Caco-2 (cell line): ENCODE results near the gene UFL1. TPM values are rescaled to one million over a fixed set of nuclear protein-coding genes. Genes with fewer than 3 reads are reported as not detected.

ENCODE experiments used
- BruUV-seq: library from RNA; stranded (reverse); fragments of 400-500 nt; replicated peaks from 2 replicates; lab custom pipeline; 2021; lab: Mats Ljungman, UMichigan
- CTCF ChIA-PET: fragments of 300-600 bp; sonication (Branson Sonifier 250); formaldehyde crosslinking; loops from one replicate; lab custom pipeline; 2022; ENCODE audit warnings: antibody characterized with exemption; lab: Charles Lee
- POLR2A ChIA-PET: fragments of 300-600 bp; sonication (Branson Sonifier 250); formaldehyde crosslinking; loops from one replicate; lab custom pipeline; 2022; ENCODE audit warnings: antibody characterized with exemption; lab: Charles Lee
- DNase-seq, 2 experiments: peaks; one replicate each; pipeline versions ENCODE4 v3.0.0 to v3.0.0-alpha.2; 2020 to 2022
- H3K27me3 ChIP-seq: replicated peaks from 2 replicates; pipeline ENCODE4 v1.6.0; 2011; ENCODE audit warnings: low read length; ENCODE audit not compliant: control insufficient read depth, insufficient read depth
- H3K36me3 ChIP-seq: 2 replicates; pipeline ENCODE4 v1.5.1; 2011; ENCODE audit warnings: low read length; ENCODE audit not compliant: control insufficient read depth, insufficient read depth
- H3K4me1 ChIP-seq: fragments of 250-450 bp; sonication (Bioruptor Pico); 2 replicates; pipeline ENCODE4 v1.5.1; 2020; ENCODE audit warnings: mild to moderate bottlenecking
- H3K4me3 ChIP-seq: 2 replicates; pipeline ENCODE4 v1.5.1; 2011; ENCODE audit warnings: low read depth, mild to moderate bottlenecking, control low read depth, low read length
- H3K9me3 ChIP-seq: fragments of 250-450 bp; sonication (Bioruptor Pico); 2 replicates; pipeline ENCODE4 v1.5.1; 2020; ENCODE audit warnings: mild to moderate bottlenecking, moderate library complexity
- H3K27ac Mint-ChIP-seq: one replicate; pipeline ENCODE4 v1.8.0; 2022; ENCODE audit warnings: mixed read lengths; ENCODE audit not compliant: unreplicated experiment
- H3K27me3 Mint-ChIP-seq: one replicate; pipeline ENCODE4 v1.8.0; 2022; ENCODE audit warnings: mixed read lengths; ENCODE audit not compliant: insufficient read depth, unreplicated experiment
- H3K36me3 Mint-ChIP-seq: one replicate; pipeline ENCODE4 v1.8.0; 2022; ENCODE audit warnings: mild to moderate bottlenecking, mixed read lengths; ENCODE audit not compliant: insufficient read depth, unreplicated experiment
- H3K4me1 Mint-ChIP-seq: one replicate; pipeline ENCODE4 v1.8.0; 2022; ENCODE audit warnings: low read depth, mixed read lengths; ENCODE audit not compliant: unreplicated experiment
- H3K4me3 Mint-ChIP-seq: one replicate; pipeline ENCODE4 v1.8.0; 2022; ENCODE audit warnings: mild to moderate bottlenecking, moderate library complexity, mixed read lengths; ENCODE audit not compliant: unreplicated experiment
- H3K9me3 Mint-ChIP-seq: one replicate; pipeline ENCODE4 v1.8.0; 2022; ENCODE audit warnings: mixed read lengths; ENCODE audit not compliant: unreplicated experiment
- intact Hi-C: fragments of 100-400 bp; cut with micrococcal nuclease; formaldehyde crosslinking; loops from one replicate; pipeline ENCODE4 v1.10.0; 2022; ENCODE audit not compliant: unreplicated experiment
- total RNA-seq: library from RNA; stranded (reverse); gene quantifications from 2 replicates; pipeline ENCODE4 v1.2.3, GENCODE V29; 2022
- TF ChIP-seq, protein P1 (sequence below), 2 experiments: fragments of 200-600 bp in 1 of 2; IDR thresholded peaks; 1 replicate in 1 of 2; 2 replicates in 1 of 2; pipeline versions ENCODE4 v1.5.1 to v1.8.0; 2011 to 2022; ENCODE audit warnings: antibody characterized with exemption in 1 of 2, control low read depth in 1 of 2, inconsistent platforms in 1 of 2, low read depth in 1 of 2, low read length in 1 of 2, mild to moderate bottlenecking in 1 of 2, moderate library complexity in 1 of 2; ENCODE audit not compliant: insufficient read depth in 1 of 2, severe bottlenecking in 1 of 2, unreplicated experiment in 1 of 2

UFL1 gene
- total RNA-seq, 1 experiment from 2014 or later: 21.9 TPM

DNA sequence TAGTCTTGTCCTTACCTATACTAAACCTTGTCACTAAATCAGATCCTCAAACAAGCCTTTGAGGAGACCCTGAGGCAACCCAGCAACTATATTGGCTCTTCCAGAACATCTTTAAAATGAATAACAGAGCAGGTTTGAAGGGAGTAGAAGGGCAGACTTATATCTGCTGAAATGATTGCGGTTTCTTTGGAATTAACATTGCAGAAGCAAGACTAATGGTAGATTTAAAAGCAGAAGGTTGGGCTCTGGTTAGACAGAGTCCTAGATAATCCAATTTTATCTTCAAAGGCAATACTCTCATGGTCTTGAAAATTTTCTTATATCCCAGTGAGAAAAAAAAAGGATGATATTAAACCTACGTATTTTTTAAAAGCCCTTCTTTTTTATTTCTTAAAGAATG, 60.4 kb downstream of the UFL1 start:
- Histone ChIP-seq H3K9me3 (no peaks in the 10 kb centered on the region), H3K27me3 (no peaks in the 10 kb centered on the region), H3K36me3 (no peaks in the 10 kb centered on the region), H3K4me1 (no peaks in the 10 kb centered on the region), H3K4me3 (no peak overlapping the region)
- no peaks in the 10 kb centered on the region for H3K4me1 Mint-ChIP-seq
- no peak for DNase-seq
- H3K36me3 Mint-ChIP-seq: no peaks in the 10 kb centered on the region
- H3K27ac Mint-ChIP-seq: no peak overlapping the region
- H3K4me3 Mint-ChIP-seq: no peak overlapping the region
- H3K27me3 Mint-ChIP-seq: peaks cover 4% of the 10 kb centered on the region
- POLR2A ChIA-PET: no interaction called here
- TF ChIP-seq, protein P1, sequence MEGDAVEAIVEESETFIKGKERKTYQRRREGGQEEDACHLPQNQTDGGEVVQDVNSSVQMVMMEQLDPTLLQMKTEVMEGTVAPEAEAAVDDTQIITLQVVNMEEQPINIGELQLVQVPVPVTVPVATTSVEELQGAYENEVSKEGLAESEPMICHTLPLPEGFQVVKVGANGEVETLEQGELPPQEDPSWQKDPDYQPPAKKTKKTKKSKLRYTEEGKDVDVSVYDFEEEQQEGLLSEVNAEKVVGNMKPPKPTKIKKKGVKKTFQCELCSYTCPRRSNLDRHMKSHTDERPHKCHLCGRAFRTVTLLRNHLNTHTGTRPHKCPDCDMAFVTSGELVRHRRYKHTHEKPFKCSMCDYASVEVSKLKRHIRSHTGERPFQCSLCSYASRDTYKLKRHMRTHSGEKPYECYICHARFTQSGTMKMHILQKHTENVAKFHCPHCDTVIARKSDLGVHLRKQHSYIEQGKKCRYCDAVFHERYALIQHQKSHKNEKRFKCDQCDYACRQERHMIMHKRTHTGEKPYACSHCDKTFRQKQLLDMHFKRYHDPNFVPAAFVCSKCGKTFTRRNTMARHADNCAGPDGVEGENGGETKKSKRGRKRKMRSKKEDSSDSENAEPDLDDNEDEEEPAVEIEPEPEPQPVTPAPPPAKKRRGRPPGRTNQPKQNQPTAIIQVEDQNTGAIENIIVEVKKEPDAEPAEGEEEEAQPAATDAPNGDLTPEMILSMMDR (IDR thresholded peaks at IDR 0.05; ENCODE audit: insufficient read depth in 1 of 2, low read depth in 1 of 2, low read length in 1 of 2, severe bottlenecking in 1 of 2, unreplicated experiment in 1 of 2): no peak
- BruUV-seq: no TSS peak
- no peaks in the 10 kb centered on the region for H3K9me3 Mint-ChIP-seq
- CTCF ChIA-PET: no interaction called here
- intact Hi-C loops: no loop called here

DNA sequence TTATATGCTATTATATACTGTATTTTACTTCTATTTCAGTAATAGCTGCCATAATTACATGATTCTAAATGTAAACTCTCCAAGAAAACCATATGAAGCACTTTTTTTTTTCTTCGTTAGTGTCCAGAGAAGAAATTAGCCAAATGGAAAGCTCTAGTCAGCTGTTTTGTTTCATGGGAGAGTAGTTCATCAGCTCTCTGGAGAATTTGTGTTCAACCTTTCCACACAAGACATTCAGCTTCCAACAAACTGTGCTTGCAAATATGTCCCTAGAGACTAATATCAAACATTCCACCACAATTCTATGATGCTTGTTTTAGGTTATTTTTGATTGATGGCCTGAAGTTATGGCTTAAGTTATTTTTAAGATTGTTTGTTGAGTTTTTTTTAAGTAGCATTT, 60.8 kb downstream of the UFL1 start:
- no peaks in the 10 kb centered on the region for H3K4me1 Mint-ChIP-seq
- H3K9me3 Mint-ChIP-seq: no peaks in the 10 kb centered on the region
- no peak overlapping the region for H3K4me3 ChIP-seq
- no peaks in the 10 kb centered on the region for H3K4me1 ChIP-seq
- TF ChIP-seq, protein P1 (IDR thresholded peaks at IDR 0.05; ENCODE audit: insufficient read depth in 1 of 2, low read depth in 1 of 2, low read length in 1 of 2, severe bottlenecking in 1 of 2, unreplicated experiment in 1 of 2): no peak
- no peak overlapping the region for H3K4me3 Mint-ChIP-seq
- CTCF ChIA-PET: no interaction called here
- no peak for DNase-seq
- H3K9me3 ChIP-seq: no peaks in the 10 kb centered on the region
- intact Hi-C loops: no loop called here
- no TSS peak for BruUV-seq
- no peak overlapping the region for H3K27ac Mint-ChIP-seq
- peaks cover 4% of the 10 kb centered on the region for H3K27me3 Mint-ChIP-seq
- POLR2A ChIA-PET: no interaction called here
- H3K36me3 Mint-ChIP-seq: no peaks in the 10 kb centered on the region
- no peaks in the 10 kb centered on the region for H3K36me3 ChIP-seq
- H3K27me3 ChIP-seq: no peaks in the 10 kb centered on the region

DNA sequence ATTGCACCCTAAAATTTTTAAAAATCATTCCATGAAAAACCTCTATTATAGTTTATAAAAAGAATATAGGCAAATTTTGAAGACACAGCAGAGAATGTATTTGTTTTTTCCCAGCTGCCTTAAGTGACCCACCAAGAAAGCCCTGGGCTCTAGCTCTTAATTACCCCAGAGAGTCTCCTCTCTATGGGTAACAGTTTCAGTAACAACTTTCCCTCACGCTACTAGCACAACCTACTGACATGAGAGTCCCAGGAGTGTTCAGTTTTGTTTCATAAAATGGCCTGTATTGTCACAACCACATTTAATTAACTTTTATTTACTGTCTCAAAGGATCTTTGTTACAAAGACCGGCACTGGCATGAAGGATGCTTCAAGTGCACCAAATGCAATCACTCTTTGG, 82.8 kb downstream of the UFL1 start:
- TF ChIP-seq, protein P1 (IDR thresholded peaks at IDR 0.05; ENCODE audit: insufficient read depth in 1 of 2, low read depth in 1 of 2, low read length in 1 of 2, severe bottlenecking in 1 of 2, unreplicated experiment in 1 of 2): no peak
- Mint-ChIP-seq H3K9me3 (no peaks in the 10 kb centered on the region), H3K27ac (no peak overlapping the region), H3K36me3 (no peaks in the 10 kb centered on the region), H3K27me3 (peaks cover 6% of the 10 kb centered on the region), H3K4me3 (no peak overlapping the region), H3K4me1 (no peaks in the 10 kb centered on the region)
- intact Hi-C loops: no loop called here
- ChIA-PET CTCF (no interaction called here), POLR2A (no interaction called here)
- H3K27me3 ChIP-seq: no peaks in the 10 kb centered on the region
- H3K9me3 ChIP-seq: no peaks in the 10 kb centered on the region
- BruUV-seq: no TSS peak
- no peak overlapping the region for H3K4me3 ChIP-seq
- no peaks in the 10 kb centered on the region for H3K4me1 ChIP-seq
- H3K36me3 ChIP-seq: no peaks in the 10 kb centered on the region
- no peak for DNase-seq

Other genes with a start within 250 kb of the UFL1 start
- gene FHL5, start 41.3 kb downstream of the UFL1 start, total RNA-seq: not detected in 2 replicates